ENCODE measurements around the gene WDR55.
"Not testable (repeated sequence)": the region's sequence is repeated elsewhere in the genome, so short reads cannot be mapped to it uniquely, and the experiment has no call there.

Gene WDR55

DNA sequence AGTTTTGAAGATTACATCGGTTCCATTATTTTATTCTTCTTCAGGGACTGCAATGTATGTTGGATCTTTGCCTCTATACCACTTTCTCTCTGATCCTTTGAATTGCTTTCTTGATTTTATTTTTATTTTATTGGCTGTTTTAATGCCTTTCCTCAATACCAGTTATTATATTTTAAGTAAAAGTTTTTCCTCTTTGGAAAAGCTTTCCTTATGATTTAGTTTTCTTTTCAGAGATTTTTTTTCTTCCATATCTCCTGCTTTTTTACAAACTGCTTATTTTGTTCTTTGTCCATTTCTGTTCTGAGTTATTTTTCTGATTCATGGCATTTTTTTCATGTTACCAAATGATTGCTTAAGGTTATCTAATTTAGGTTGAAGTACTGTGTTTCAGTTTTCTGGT, 47.1 kb downstream of the WDR55 start:
- DNase-seq = no peak

DNA sequence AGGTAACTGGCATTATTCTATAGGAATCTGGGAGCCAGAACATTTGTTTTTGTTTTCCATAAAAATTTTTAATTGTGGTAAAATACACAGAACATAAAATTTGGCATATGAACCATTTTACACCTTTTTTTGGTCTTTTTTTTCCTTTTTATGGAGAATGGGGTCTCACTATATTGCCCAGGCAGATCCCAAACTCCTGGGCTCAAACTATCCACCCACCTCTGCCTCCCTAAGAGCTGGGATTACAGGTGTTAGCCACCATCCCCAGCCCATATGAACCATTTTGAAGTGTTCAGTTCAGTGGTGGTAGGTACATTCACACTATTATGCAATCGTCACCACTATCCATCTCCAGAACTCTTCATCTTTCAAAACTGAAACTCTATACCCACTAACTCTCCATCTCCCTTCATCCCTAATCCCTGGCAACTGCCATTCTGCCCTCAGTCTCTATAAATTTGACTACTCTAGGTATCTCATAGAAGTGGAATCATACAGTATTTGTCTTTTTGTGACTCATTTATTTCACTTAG, 48.9 kb downstream of the WDR55 start:
- DNase-seq = no peak

DNA sequence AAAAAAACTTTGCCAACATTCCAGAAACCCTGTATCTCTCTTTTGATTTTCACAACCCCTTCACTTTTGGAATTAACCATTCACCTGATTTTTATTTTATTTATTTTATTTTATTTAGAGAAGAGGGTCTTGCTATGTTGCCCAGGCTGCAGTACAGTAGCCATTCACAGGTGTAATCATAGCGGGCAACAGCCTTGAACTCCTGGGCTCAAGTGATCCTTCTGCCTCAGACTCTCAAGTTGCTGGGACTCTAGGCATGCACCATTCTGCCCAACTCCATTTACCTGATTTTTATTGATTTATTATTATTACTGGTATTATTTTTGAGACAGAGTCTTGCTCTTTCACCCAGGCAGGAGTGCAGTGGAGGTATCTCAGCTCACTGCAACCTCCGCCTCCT, 51.5 kb downstream of the WDR55 start:
- not testable (repeated sequence) for DNase-seq

DNA sequence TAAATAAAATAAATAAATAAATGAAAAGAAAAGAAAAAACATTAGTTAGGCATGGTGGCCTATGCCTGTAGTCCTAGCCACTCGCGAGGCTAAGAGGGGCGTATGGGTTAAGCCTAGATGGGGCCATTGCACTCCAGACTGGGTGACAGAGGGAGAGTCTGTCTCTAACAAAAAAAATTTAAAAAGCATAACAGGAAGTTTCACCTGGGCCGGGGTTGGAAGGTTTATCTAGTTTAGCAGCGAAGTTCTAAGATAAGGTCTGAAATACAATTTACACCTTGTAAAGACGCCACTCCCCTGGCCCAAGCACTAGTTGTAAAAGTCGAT, 53.5 kb downstream of the WDR55 start:
- DNase-seq = no peak

DNA sequence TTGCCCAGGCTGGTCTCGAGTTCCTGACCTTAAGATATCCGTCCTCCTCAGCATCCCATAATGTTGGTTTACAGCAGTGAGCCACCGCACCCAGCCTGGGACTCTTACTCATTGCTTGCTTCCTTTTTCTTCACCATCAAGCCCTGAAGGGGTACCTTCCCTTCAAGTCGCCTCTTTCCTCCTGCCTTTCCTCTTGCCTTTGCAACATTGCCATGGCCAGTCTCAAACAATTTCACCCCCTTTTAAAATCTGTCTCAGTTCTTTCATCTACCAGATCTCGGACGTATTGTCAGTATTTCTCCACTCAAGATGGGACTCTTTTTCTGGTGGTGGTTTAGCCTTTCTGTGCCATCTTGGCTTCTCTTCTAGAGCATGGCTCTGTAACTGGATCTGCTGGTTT, 56.0 kb downstream of the WDR55 start:
- not testable (repeated sequence) for DNase-seq

DNA sequence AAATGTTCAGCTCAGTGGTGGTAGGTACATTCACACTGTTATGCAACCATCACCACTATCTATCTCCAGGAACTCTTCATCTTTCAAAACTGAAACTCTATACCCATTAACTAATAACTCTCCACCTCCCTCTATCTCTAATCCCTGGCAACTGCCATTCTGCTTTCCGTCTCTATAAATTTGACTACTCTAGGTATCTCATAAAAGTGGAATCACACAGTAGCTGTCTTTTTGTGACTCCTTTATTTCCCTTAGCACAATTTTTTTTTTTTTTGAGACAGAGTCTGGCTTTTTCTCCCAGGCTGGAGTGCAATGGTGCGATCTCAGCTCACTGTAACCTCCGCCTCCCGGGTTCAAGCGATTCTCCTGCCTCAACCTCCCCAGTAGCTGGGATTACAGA, 56.7 kb downstream of the WDR55 start:
- DNase-seq = not testable (repeated sequence)
